Amniotic stem cell (primary cell): ENCODE measurements around the gene TADA1.

Source experiments
- DNase-seq: peaks from one replicate; lab custom pipeline; 2025; lab: John Stamatoyannopoulos, UW

TADA1 gene

GRCh38 chr1:166875734-166876539 lies at the start of gene TADA1:
TSS of gene TADA1 (minus strand) at chr1:166876264. CDS start at chr1:166876233, 31 bp downstream.
- peak; percentile 97 for DNase-seq

- no peak for DNase-seq
These were observed 48.9 kb upstream of the TADA1 start for GRCh38 chr1:166924823-166925541.

- DNase-seq = no peak
These were observed 44.8 kb upstream of the TADA1 start for GRCh38 chr1:166920561-166921475.

GRCh38 chr1:166918956-166919316 lies 42.9 kb upstream of the TADA1 start:
- no peak for DNase-seq

GRCh38 chr1:166918088-166918955 lies 42.3 kb upstream of the TADA1 start:
- DNase-seq = no peak

- DNase-seq = no peak
These were observed 39.9 kb upstream of the TADA1 start for GRCh38 chr1:166915941-166916340.

- DNase-seq = no peak
These were observed 39.0 kb upstream of the TADA1 start for GRCh38 chr1:166915042-166915441.

GRCh38 chr1:166914111-166914510 lies 38.0 kb upstream of the TADA1 start:
- DNase-seq = no peak

- DNase-seq = no peak
These were observed 35.6 kb upstream of the TADA1 start for GRCh38 chr1:166911624-166912023.

GRCh38 chr1:166910396-166910994 lies 34.4 kb upstream of the TADA1 start:
- peak; percentile 33 for DNase-seq

- DNase-seq = no peak
These were observed 32.9 kb upstream of the TADA1 start for GRCh38 chr1:166908942-166909341.

GRCh38 chr1:166907763-166908162 lies 31.7 kb upstream of the TADA1 start:
- DNase-seq = no peak

GRCh38 chr1:166907051-166907450 lies 31.0 kb upstream of the TADA1 start:
- no peak for DNase-seq

- no peak for DNase-seq
These were observed 30.6 kb upstream of the TADA1 start for GRCh38 chr1:166906647-166907046.

- DNase-seq = no peak
These were observed 29.8 kb upstream of the TADA1 start for GRCh38 chr1:166905900-166906299.

- DNase-seq = no peak
These were observed 29.1 kb upstream of the TADA1 start for GRCh38 chr1:166905136-166905535.

GRCh38 chr1:166903232-166903631 lies 27.2 kb upstream of the TADA1 start:
- no peak for DNase-seq

GRCh38 chr1:166902279-166902678 lies 26.2 kb upstream of the TADA1 start:
- no peak for DNase-seq

- DNase-seq = no peak
These were observed 24.9 kb upstream of the TADA1 start for GRCh38 chr1:166900987-166901386.

GRCh38 chr1:166899769-166900168 lies 23.7 kb upstream of the TADA1 start:
- DNase-seq = no peak

- no peak for DNase-seq
These were observed 19.7 kb upstream of the TADA1 start for GRCh38 chr1:166895766-166896165.
